ENCODE results near the gene EIPR1.

GRCh38 chr2:3342324-3342723 is 35.3 kb downstream of the EIPR1 start:
- TF ChIP-seq CTCF (IDR thresholded peaks at IDR 0.05): no peak
- TF ChIP-seq ESRRA (IDR thresholded peaks at IDR 0.05; ENCODE audit: borderline replicate concordance, low read length): no peak
- no peak for TF ChIP-seq ELK1 (IDR thresholded peaks at IDR 0.05; ENCODE audit: low read depth, low read length)
- TF ChIP-seq ATOH8 (CRISPR knock-in tag; IDR thresholded peaks at IDR 0.05; ENCODE audit: low read depth): no peak
- no peak for TF ChIP-seq E2F6 (IDR thresholded peaks at IDR 0.05; ENCODE audit: borderline replicate concordance, low read depth)
- no peak for TF ChIP-seq CHD2 (IDR thresholded peaks at IDR 0.05; ENCODE audit: low read length, partially characterized antibody)
- no peak for TF ChIP-seq FOXS1 (CRISPR knock-in tag; IDR thresholded peaks at IDR 0.05)
